Subcutaneous abdominal adipose tissue (tissue), 5 donors: Measurements from ENCODE around the gene GRIP1.

Source experiments
- H3K27ac ChIP-seq: one replicate; pipeline ENCODE4 v1.7.0; 2013; ENCODE audit warnings: low read depth, mild to moderate bottlenecking, inconsistent platforms, low read length, moderate library complexity
- H3K27me3 ChIP-seq, 5 donors: one replicate each; pipeline ENCODE4 v1.7.0; 2013; ENCODE audit warnings: low read length in 5 of 5, inconsistent platforms in 1 of 5; ENCODE audit not compliant: control insufficient read depth in 5 of 5, insufficient read depth in 4 of 5
- H3K36me3 ChIP-seq, 5 donors: one replicate each; pipeline ENCODE4 v1.7.0; 2013; ENCODE audit warnings: low read length in 5 of 5; ENCODE audit not compliant: control insufficient read depth in 5 of 5, insufficient read depth in 5 of 5
- H3K4me1 ChIP-seq, 5 donors: one replicate each; pipeline ENCODE4 v1.7.0; 2013; ENCODE audit warnings: low read length in 5 of 5, mild to moderate bottlenecking in 3 of 5, moderate library complexity in 1 of 5; ENCODE audit not compliant: control insufficient read depth in 5 of 5, insufficient read depth in 5 of 5
- H3K4me3 ChIP-seq, 5 donors: one replicate each; pipeline ENCODE4 v1.7.0; 2013; ENCODE audit warnings: low read length in 5 of 5, low read depth in 1 of 5
- H3K9ac ChIP-seq, 5 donors: one replicate each; pipeline ENCODE4 v1.7.0; 2013; ENCODE audit warnings: low read length in 5 of 5, mild to moderate bottlenecking in 4 of 5, moderate library complexity in 3 of 5
- H3K9me3 ChIP-seq, 5 donors: one replicate each; pipeline ENCODE4 v1.7.0; 2013; ENCODE audit warnings: low read length in 5 of 5; ENCODE audit not compliant: control insufficient read depth in 5 of 5
- donor health status: healthy.
- donor health status: healthy.
- donor health status: healthy.
- donor health status: healthy.
- donor health status: healthy.

The GRIP1 gene

DNA sequence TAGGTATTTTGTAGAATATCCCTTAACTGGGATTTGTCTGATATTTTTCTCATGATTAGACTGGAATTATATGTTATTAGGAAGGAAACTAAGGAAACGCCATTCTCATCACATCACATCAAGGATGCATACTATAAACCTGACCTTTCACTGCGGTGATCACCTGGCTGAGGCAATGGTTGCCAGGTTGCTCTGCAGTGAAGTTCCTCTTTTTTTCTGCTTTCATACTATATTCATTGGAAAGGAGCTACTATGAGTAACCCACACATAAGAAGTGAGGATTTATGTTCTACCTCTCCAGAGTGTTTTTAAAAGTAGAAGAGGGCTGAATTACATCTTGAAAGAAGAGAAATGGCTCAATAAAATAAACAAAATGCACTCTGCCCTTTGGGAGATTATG lies 31.0 kb upstream of the GRIP1 start:
- Histone ChIP-seq H3K9me3 (no peaks in the 10 kb centered on the region), H3K4me3 (no peak overlapping the region), H3K27ac (no peak overlapping the region), H3K27me3 (no peaks in the 10 kb centered on the region), H3K9ac (no peak overlapping the region), H3K4me1 (no peaks in the 10 kb centered on the region), H3K36me3 (no peaks in the 10 kb centered on the region)

- no peak overlapping the region for H3K4me3 ChIP-seq
- no peaks in the 10 kb centered on the region for H3K36me3 ChIP-seq
- H3K4me1 ChIP-seq, result no peaks in the 10 kb centered on the region
- H3K27me3 ChIP-seq, result no peaks in the 10 kb centered on the region
- H3K9ac ChIP-seq, result no peak overlapping the region
- H3K27ac ChIP-seq, result no peak overlapping the region
- no peaks in the 10 kb centered on the region for H3K9me3 ChIP-seq
Measured at GRCh38 chr12:66709457-66709773, 30.5 kb upstream of the GRIP1 start.

DNA sequence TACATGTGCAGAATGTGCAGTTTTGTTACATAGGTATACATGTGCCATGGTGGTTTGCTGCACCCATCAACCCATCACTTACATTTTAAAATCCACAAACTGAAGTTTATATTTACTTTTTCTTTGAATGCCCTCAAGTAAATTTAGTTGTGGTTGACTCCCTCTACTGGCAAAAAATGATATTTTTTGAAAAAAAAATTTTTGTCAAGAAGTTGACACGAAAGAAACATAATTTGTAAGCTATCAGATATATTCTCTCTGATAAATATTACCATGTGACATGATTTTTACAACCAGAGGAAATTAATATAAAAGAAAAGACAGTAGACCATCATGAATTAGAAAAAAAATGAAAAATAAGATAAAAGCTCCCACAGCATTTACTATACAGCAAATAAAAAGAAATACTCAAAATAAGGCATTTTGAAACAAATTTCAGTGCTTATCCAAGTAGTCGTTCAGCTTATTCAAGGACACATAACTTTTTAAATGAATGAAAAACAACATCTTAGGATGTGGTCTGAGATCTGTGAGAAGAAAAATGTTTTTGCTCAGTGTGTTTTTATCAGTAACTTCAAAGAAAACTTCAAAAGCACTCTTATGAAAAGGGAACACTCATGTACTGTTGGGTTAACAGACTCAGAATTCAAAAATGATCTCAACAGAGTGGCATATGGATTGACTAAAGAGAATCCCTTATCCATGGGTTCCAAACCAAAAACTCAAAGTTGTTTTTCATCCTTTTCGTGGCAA lies 30.0 kb upstream of the GRIP1 start:
- Histone ChIP-seq H3K27ac (no peak overlapping the region), H3K27me3 (no peaks in the 10 kb centered on the region), H3K4me3 (no peak overlapping the region), H3K9me3 (no peaks in the 10 kb centered on the region), H3K9ac (no peak overlapping the region), H3K36me3 (no peaks in the 10 kb centered on the region), H3K4me1 (no peaks in the 10 kb centered on the region)

- peaks cover 0 to 7% (median 0%) of the 10 kb centered on the region in 5 donors for H3K27me3 ChIP-seq
- H3K27ac ChIP-seq, result no peak overlapping the region
- no peaks in the 10 kb centered on the region for H3K4me1 ChIP-seq
Measured at GRCh38 chr12:66707002-66707697, 28.3 kb upstream of the GRIP1 start.

GRCh38 chr12:66699738-66700482 lies 21.0 kb upstream of the GRIP1 start:
- Histone ChIP-seq H3K4me3 (no peak overlapping the region), H3K27ac (no peak overlapping the region), H3K36me3 (no peaks in the 10 kb centered on the region), H3K4me1 (no peaks in the 10 kb centered on the region), H3K9me3 (no peaks in the 10 kb centered on the region), H3K9ac (no peak overlapping the region), H3K27me3 (peaks cover 0 to 18% (median 4%) of the 10 kb centered on the region in 5 donors)

More at GRCh38 chr12:66707002-66707697, 28.3 kb upstream of the GRIP1 start:
- Histone ChIP-seq H3K9ac (no peak overlapping the region), H3K9me3 (no peaks in the 10 kb centered on the region), H3K36me3 (no peaks in the 10 kb centered on the region), H3K4me3 (no peak overlapping the region)

GRCh38 chr12:66698558-66698957 lies 19.7 kb upstream of the GRIP1 start:
- Histone ChIP-seq H3K4me1 (no peaks in the 10 kb centered on the region), H3K9me3 (no peaks in the 10 kb centered on the region), H3K4me3 (no peak overlapping the region), H3K27me3 (peaks cover 0 to 18% (median 4%) of the 10 kb centered on the region in 5 donors), H3K9ac (no peak overlapping the region), H3K27ac (no peak overlapping the region), H3K36me3 (no peaks in the 10 kb centered on the region)

DNA sequence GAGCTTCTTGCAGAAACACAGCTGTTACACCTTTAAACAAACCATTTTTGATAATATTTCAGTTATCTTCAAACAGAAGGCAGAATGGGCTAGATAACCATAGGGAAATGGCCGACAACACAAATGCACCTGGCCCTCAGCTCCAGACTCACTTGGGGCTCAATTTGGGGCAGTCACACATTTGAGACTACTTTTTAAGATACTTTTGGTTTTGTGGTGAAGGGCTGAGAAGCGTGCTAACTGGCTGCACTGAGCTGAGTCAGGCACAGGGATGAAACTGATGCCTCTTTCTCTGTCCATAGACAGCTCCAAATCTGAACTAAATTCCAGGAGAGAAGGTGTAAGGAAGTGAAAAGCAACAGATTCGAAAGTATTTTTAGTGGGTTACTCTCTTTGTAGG lies 18.5 kb upstream of the GRIP1 start:
- Histone ChIP-seq H3K4me3 (no peak overlapping the region), H3K9me3 (no peaks in the 10 kb centered on the region), H3K27me3 (peaks cover 0 to 11% (median 3%) of the 10 kb centered on the region in 5 donors), H3K27ac (no peak overlapping the region), H3K4me1 (no peaks in the 10 kb centered on the region), H3K36me3 (no peaks in the 10 kb centered on the region), H3K9ac (no peak overlapping the region)

- Histone ChIP-seq H3K27ac (no peak overlapping the region), H3K4me1 (no peaks in the 10 kb centered on the region), H3K9ac (no peak overlapping the region), H3K9me3 (no peaks in the 10 kb centered on the region), H3K36me3 (no peaks in the 10 kb centered on the region), H3K4me3 (no peak overlapping the region), H3K27me3 (peaks cover 0 to 5% (median 0%) of the 10 kb centered on the region in 5 donors)
Measured at GRCh38 chr12:66694666-66695613, 16.1 kb upstream of the GRIP1 start.

DNA sequence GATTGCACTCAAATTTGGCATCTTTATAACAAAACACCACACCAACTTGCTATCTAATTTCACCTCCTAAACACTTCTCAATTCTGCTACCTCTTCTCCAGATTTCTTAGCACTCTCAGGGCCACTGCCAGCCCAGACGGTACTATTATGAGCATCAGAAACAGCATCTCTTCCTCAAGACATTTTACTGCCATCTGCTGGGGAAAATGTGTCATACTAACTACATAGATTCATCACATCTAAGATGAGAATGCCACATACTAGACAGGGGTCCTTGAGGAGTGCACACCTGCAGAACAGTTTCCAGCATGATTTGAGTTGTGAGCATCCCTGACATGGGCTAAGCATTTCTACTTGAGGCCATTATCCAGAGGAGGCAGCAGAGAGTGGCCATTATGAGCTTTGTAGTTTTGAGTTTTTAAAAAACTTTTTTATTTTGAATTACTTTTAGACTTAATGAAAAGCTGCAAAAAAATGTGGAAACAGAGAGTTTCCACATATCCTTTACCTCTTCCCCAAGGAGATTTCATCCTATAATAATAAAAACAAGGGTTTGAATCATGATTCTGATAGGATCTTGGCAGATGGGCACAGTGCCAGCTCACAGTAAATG lies 15.1 kb upstream of the GRIP1 start:
- H3K27ac ChIP-seq, result no peak overlapping the region
- H3K4me3 ChIP-seq, result no peak overlapping the region
- H3K9ac ChIP-seq, result no peak overlapping the region
- no peaks in the 10 kb centered on the region for H3K36me3 ChIP-seq
- H3K27me3 ChIP-seq, result no peaks in the 10 kb centered on the region
- H3K9me3 ChIP-seq, result no peaks in the 10 kb centered on the region
- H3K4me1 ChIP-seq, result no peaks in the 10 kb centered on the region
